GM23338 (cell line): Measurements from ENCODE around the gene DGKB. TPM values are rescaled to one million over a fixed set of nuclear protein-coding genes. Genes with fewer than 3 reads are reported as not detected.

ENCODE experiments used
- ATAC-seq: fragments of 200-7000 bp; cut with Tn5 transposase; 3 replicates; pipeline ENCODE4 v1.9.1; 2020
- DNase-seq: peaks from one replicate; pipeline ENCODE4 v3.0.0-alpha.2; 2015; ENCODE audit warnings: low spot score
- H2AFZ ChIP-seq: fragments of 200-600 bp; sonication (generic); 2 replicates; pipeline ENCODE4 v1.8.0; 2016; ENCODE audit warnings: antibody characterized with exemption, mild to moderate bottlenecking, moderate library complexity
- H3F3A ChIP-seq: fragments of 200-600 bp; sonication (generic); replicated peaks from 2 replicates; pipeline ENCODE4 v1.8.0; 2017; ENCODE audit warnings: antibody characterized with exemption, mixed run types, low read depth
- H3K27ac ChIP-seq: fragments of 200-600 bp; sonication (generic); 2 replicates; pipeline ENCODE4 v1.6.1; 2016; ENCODE audit warnings: low read depth
- H3K27me3 ChIP-seq: fragments of 200-600 bp; sonication (generic); 2 replicates; pipeline ENCODE4 v1.8.0; 2016; ENCODE audit warnings: mild to moderate bottlenecking, mixed run types, moderate library complexity; ENCODE audit not compliant: insufficient read depth
- H3K36me3 ChIP-seq: fragments of 200-600 bp; sonication (generic); 2 replicates; pipeline ENCODE4 v1.8.0; 2016; ENCODE audit warnings: mild to moderate bottlenecking; ENCODE audit not compliant: insufficient read depth
- H3K4me1 ChIP-seq: fragments of 200-600 bp; sonication (generic); 2 replicates; pipeline ENCODE4 v1.8.0; 2016; ENCODE audit warnings: mild to moderate bottlenecking, moderate library complexity; ENCODE audit not compliant: insufficient read depth
- H3K4me2 ChIP-seq: fragments of 200-600 bp; sonication (generic); 2 replicates; pipeline ENCODE4 v1.7.1; 2017; ENCODE audit warnings: mixed run types
- H3K4me3 ChIP-seq: fragments of 200-600 bp; sonication (generic); 2 replicates; pipeline ENCODE4 v1.6.1; 2016; ENCODE audit warnings: mixed run types
- H3K79me2 ChIP-seq: fragments of 200-600 bp; sonication (generic); replicated peaks from 2 replicates; pipeline ENCODE4 v1.8.0; 2017; ENCODE audit warnings: mild to moderate bottlenecking; ENCODE audit not compliant: insufficient read depth
- H3K9me2 ChIP-seq: fragments of 200-600 bp; sonication (generic); 2 replicates; pipeline ENCODE4 v1.8.0; 2017; ENCODE audit not compliant: insufficient read depth
- H4K20me1 ChIP-seq: fragments of 200-600 bp; sonication (generic); replicated peaks from 2 replicates; pipeline ENCODE4 v1.8.0; 2017; ENCODE audit warnings: mild to moderate bottlenecking; ENCODE audit not compliant: insufficient read depth
- H3K27ac Mint-ChIP-seq: 2 replicates; pipeline ENCODE4 v1.8.0; 2020; ENCODE audit warnings: inconsistent platforms, mild to moderate bottlenecking, moderate library complexity, mixed read lengths
- H3K27me3 Mint-ChIP-seq: 3 replicates; pipeline ENCODE4 v1.8.0; 2022; ENCODE audit warnings: low read depth, mild to moderate bottlenecking, moderate library complexity, mixed read lengths, inconsistent platforms; ENCODE audit not compliant: insufficient read depth, poor library complexity
- H3K36me3 Mint-ChIP-seq: 3 replicates; pipeline ENCODE4 v1.8.0; 2021; ENCODE audit warnings: low read depth, mild to moderate bottlenecking, inconsistent platforms, moderate library complexity, mixed read lengths
- H3K4me1 Mint-ChIP-seq: 3 replicates; pipeline ENCODE4 v1.8.0; 2020; ENCODE audit warnings: mild to moderate bottlenecking, inconsistent platforms, mixed read lengths
- H3K4me3 Mint-ChIP-seq: 3 replicates; pipeline ENCODE4 v1.8.0; 2021; ENCODE audit warnings: moderate library complexity, mild to moderate bottlenecking, inconsistent platforms, mixed read lengths
- H3K9me3 Mint-ChIP-seq: 3 replicates; pipeline ENCODE4 v1.8.0; 2020; ENCODE audit warnings: moderate library complexity, mild to moderate bottlenecking, inconsistent platforms, mixed read lengths
- CREB1 ChIP-seq: fragments of 250-450 bp; sonication (Bioruptor Pico); IDR thresholded peaks from 2 replicates; pipeline ENCODE4 v1.5.0; 2020; ENCODE audit warnings: low read depth, mild to moderate bottlenecking, moderate library complexity
- CTCF ChIP-seq, 2 experiments: fragments of 200-600 bp in 1 of 2; sonication (generic) in 1 of 2; conservative IDR thresholded peaks; 2 replicates each; pipeline versions ENCODE4 v1.5.1 to v1.6.1; 2016 to 2017; ENCODE audit warnings: antibody characterized with exemption in 2 of 2, low read depth in 2 of 2, mild to moderate bottlenecking in 2 of 2, moderate library complexity in 1 of 2
- ETS1 ChIP-seq: IDR thresholded peaks from 2 replicates; pipeline ENCODE4 v1.6.1; 2016; ENCODE audit warnings: antibody characterized with exemption
- EZH2 ChIP-seq: fragments of 200-600 bp; sonication (generic); IDR thresholded peaks from one replicate; pipeline ENCODE4 v1.8.0; 2017; ENCODE audit warnings: antibody characterized with exemption, mild to moderate bottlenecking, low read depth; ENCODE audit not compliant: unreplicated experiment
- EZH2phosphoT487 ChIP-seq: fragments of 200-600 bp; sonication (generic); IDR thresholded peaks from one replicate; pipeline ENCODE4 v1.8.1; 2018; ENCODE audit warnings: antibody characterized with exemption; ENCODE audit not compliant: unreplicated experiment
- JUNB ChIP-seq: IDR thresholded peaks from one replicate; pipeline ENCODE4 v1.6.1; 2016; ENCODE audit warnings: antibody characterized with exemption; ENCODE audit not compliant: unreplicated experiment
- NANOG ChIP-seq: IDR thresholded peaks from 2 replicates; pipeline ENCODE4 v1.6.1; 2016; ENCODE audit warnings: antibody characterized with exemption, borderline replicate concordance
- POLR2AphosphoS5 ChIP-seq: IDR thresholded peaks from 2 replicates; pipeline ENCODE4 v1.6.1; 2016; ENCODE audit warnings: antibody characterized with exemption, low read depth
- REST ChIP-seq: IDR thresholded peaks from one replicate; pipeline ENCODE4 v1.6.1; 2018; ENCODE audit warnings: antibody characterized with exemption; ENCODE audit not compliant: unreplicated experiment
- STAT1 ChIP-seq: IDR thresholded peaks from one replicate; pipeline ENCODE4 v1.6.1; 2016; ENCODE audit warnings: antibody characterized with exemption; ENCODE audit not compliant: unreplicated experiment
- ZNF114 ChIP-seq: fragments of 250-450 bp; sonication (Bioruptor Pico); IDR thresholded peaks from 2 replicates; pipeline ENCODE4 v1.5.0; 2020; ENCODE audit warnings: mild to moderate bottlenecking, moderate library complexity
- ZNF331 ChIP-seq: fragments of 250-450 bp; sonication (Bioruptor Pico); IDR thresholded peaks from 2 replicates; pipeline ENCODE4 v1.5.0; 2020; ENCODE audit warnings: low read depth, mild to moderate bottlenecking, moderate library complexity
- polyA plus RNA-seq: library from polyadenylated mRNA; unstranded; fragments of >200 nt; fragmentation: Nextera tagmentation; extraction: Ambion mirVana; gene quantifications from 2 replicates; pipeline ENCODE4 v1.2.1, GENCODE V29; 2016
- total RNA-seq: library from RNA; depleted of rRNA; stranded (reverse); fragments of >200 nt; shearing (Covaris generic); gene quantifications from 2 replicates; pipeline ENCODE4 v1.2.3, GENCODE V29; 2014

Gene DGKB
- total and polyA plus RNA-seq, 2 experiments from 2014 or later, result 4.8 to 11.5 TPM

- no peak for ATAC-seq
- no peak overlapping the region for H3K4me2 ChIP-seq
- TF ChIP-seq ZNF114 (CRISPR knock-in tag) (no peak), CTCF (conservative IDR thresholded peaks at IDR 0.05; ENCODE audit: low read depth in 2 of 2) (0 out of 4 replicates have a peak, but pooled peaks of 1 of the 2 experiments have one; percentile 14), ZNF331 (CRISPR knock-in tag) (no peak), JUNB (no peak), EZH2phosphoT487 (no peak)
Observed at GRCh38 chr7:14380881-14381280, 521.7 kb downstream of the DGKB start.

GRCh38 chr7:14377646-14378266 lies 524.8 kb downstream of the DGKB start:
- no peaks in the 10 kb centered on the region for H3K27me3 ChIP-seq
- ATAC-seq, result no peak
- H3F3A ChIP-seq, result no peaks in the 10 kb centered on the region
- H3K4me1 ChIP-seq, result peaks cover 19% of the 10 kb centered on the region
- DNase-seq, result no peak
- no peak overlapping the region for H3K4me3 ChIP-seq
- Mint-ChIP-seq H3K27me3 (peaks cover 2% of the 10 kb centered on the region), H3K9me3 (no peaks in the 10 kb centered on the region), H3K4me1 (peaks cover 31% of the 10 kb centered on the region), H3K36me3 (peaks cover 4% of the 10 kb centered on the region; the same call in 1 of the 3 replicates), H3K4me3 (no peak overlapping the region), H3K27ac (no peak overlapping the region)
- no peaks in the 10 kb centered on the region for H4K20me1 ChIP-seq
- peaks cover 15% of the 10 kb centered on the region for H3K9me2 ChIP-seq
- no peak overlapping the region for H2AFZ ChIP-seq
- no peak overlapping the region for H3K4me2 ChIP-seq
- H3K79me2 ChIP-seq, result no peaks in the 10 kb centered on the region
- no peaks in the 10 kb centered on the region for H3K36me3 ChIP-seq
- no peak overlapping the region for H3K27ac ChIP-seq
- no peak for TF ChIP-seq ETS1
- no peak for TF ChIP-seq JUNB
- TF ChIP-seq EZH2phosphoT487, result no peak
- TF ChIP-seq REST, result no peak
- TF ChIP-seq NANOG, result no peak
- TF ChIP-seq STAT1, result no peak
- TF ChIP-seq EZH2, result no peak
- no peak for TF ChIP-seq CTCF (conservative IDR thresholded peaks at IDR 0.05; ENCODE audit: low read depth in 2 of 2)
- no peak for TF ChIP-seq ZNF114 (CRISPR knock-in tag)
- no peak for TF ChIP-seq POLR2AphosphoS5
- TF ChIP-seq CREB1 (CRISPR knock-in tag), result no peak

More at GRCh38 chr7:14380881-14381280, 521.7 kb downstream of the DGKB start:
- H3K36me3 Mint-ChIP-seq, result no peaks in the 10 kb centered on the region
- no peaks in the 10 kb centered on the region for H3K9me3 Mint-ChIP-seq
- Histone ChIP-seq H3K9me2 (no peaks in the 10 kb centered on the region), H3F3A (no peaks in the 10 kb centered on the region), H3K79me2 (no peaks in the 10 kb centered on the region), H2AFZ (no peak overlapping the region), H3K27ac (no peak overlapping the region), H4K20me1 (no peaks in the 10 kb centered on the region), H3K36me3 (no peaks in the 10 kb centered on the region), H3K4me3 (no peak overlapping the region), H3K4me1 (peaks cover 2% of the 10 kb centered on the region; the same call in 1 of the 2 replicates), H3K27me3 (no peaks in the 10 kb centered on the region)
- no peak overlapping the region for H3K4me3 Mint-ChIP-seq
- no peak overlapping the region for H3K27ac Mint-ChIP-seq
- DNase-seq, result peak; percentile 30
- H3K27me3 Mint-ChIP-seq, result peaks cover 2% of the 10 kb centered on the region
- peaks cover 8% of the 10 kb centered on the region; the same call in 2 of the 3 replicates for H3K4me1 Mint-ChIP-seq
